Myocyte (in vitro differentiated cells): Measurements from ENCODE around the gene ZNF428. TPM values are rescaled to one million over a fixed set of nuclear protein-coding genes. Genes with fewer than 3 reads are reported as not detected.
A peak's percentile ranks its signal among the peaks of the same experiment; 100 is the strongest.
"Not testable (repeated sequence)": the region's sequence is repeated elsewhere in the genome, so short reads cannot be mapped to it uniquely, and the experiment has no call there.

Source experiments
- DNase-seq: peaks from one replicate; pipeline ENCODE4 v3.0.0-alpha.2; 2012; ENCODE audit warnings: low read depth
- total RNA-seq: library from RNA; depleted of rRNA; stranded (reverse); fragments of >200 nt; gene quantifications from 2 replicates; pipeline ENCODE4 v1.2.3, GENCODE V29; 2014

ZNF428 gene
- total RNA-seq, 1 donor from 2014 or later: 52.6 TPM

DNA sequence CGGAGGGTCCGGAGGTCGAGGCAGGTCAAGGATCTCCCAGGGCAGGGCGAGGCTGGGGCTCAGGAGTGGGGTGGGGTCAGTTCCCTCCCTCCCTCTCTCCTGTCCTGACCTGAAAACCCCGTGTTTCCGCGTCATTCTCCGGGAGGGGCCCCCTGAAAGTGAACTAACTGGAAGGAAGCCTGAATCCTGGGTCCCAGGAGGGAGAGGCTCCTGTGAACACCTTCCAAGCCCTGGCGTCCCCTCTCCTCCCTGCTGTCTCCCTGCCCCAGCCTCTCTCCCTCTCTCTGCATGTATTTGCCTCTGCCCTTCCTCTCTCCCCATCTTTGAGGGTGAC lies 21.0 kb upstream of the ZNF428 start:
- no peak for DNase-seq

DNA sequence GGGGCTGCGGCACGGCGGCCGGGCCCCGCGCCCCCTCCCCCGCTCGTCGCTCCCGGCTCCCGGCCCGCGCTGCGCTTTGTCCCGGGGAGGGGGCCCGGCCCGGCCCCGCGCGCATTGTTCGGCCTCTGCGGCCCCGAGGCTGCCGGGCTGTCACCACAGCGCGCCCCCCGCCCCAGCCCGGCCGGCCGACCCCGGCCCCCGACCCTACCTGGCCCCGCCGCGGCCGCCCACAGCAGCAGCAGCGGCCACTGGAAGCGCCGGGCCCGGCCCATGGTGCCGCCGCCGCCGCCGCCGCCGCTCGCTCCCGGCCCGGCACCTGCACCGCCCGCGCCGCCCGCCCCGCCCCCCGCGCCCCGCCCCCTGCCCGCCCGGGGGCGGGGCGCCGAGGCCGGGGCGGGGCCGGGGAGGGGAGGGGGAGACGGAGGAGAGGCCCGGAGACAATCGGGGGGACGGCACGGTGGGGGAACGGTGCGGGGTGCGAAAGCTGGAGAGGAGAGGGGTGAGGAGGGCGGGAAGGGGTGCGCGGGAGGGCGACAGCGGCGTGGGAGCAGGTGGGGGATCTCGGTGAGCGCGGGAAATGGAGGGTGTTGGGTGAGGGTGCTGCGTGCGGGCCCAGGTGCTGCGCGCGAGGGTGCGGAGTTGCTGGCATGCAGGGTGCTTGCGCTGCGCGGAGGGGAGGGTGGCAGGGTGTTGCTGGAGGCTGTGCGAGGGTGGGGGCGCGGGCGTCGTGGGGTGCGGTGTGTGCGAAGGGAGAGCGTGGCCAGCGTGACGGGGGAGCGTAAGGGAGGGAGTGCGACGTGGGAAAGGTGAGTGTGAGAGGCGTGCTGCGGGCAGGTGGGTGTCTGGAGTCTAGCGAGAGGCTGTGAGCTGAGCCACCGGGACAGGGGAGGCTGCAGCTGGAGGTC lies 20.3 kb upstream of the ZNF428 start, which contains the start of gene CADM4:
Gene CADM4 (minus strand): TSS at position 332 of the 905 bp plus-strand sequence. CDS start 60 bp downstream, at position 272.
- peak; percentile 8 for DNase-seq

DNA sequence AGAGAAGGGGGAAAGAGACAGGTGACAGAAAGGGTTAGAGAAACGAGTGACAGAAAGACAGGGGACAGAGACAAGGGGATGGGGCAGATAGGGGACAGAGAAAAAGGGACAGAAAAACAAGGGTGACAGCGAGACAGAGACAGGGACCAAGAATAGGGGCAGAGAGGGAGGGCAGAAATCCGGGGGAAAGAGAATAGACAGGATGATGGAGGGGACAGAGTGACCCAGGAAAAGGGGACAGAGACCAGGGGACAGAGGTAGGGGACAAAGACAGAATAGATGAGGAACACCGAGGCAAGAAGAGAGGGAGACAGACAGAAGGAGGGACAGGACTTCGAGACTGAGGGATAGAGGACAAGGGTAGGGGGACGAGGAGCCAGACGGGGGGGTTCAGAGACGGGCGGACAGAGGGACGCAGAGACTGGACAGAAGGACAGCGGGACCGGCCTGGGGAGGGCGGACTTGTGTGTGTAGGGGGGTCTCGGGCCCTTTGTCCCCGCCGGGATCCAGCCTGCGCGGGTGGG lies 19.6 kb upstream of the ZNF428 start:
- no peak for DNase-seq

DNA sequence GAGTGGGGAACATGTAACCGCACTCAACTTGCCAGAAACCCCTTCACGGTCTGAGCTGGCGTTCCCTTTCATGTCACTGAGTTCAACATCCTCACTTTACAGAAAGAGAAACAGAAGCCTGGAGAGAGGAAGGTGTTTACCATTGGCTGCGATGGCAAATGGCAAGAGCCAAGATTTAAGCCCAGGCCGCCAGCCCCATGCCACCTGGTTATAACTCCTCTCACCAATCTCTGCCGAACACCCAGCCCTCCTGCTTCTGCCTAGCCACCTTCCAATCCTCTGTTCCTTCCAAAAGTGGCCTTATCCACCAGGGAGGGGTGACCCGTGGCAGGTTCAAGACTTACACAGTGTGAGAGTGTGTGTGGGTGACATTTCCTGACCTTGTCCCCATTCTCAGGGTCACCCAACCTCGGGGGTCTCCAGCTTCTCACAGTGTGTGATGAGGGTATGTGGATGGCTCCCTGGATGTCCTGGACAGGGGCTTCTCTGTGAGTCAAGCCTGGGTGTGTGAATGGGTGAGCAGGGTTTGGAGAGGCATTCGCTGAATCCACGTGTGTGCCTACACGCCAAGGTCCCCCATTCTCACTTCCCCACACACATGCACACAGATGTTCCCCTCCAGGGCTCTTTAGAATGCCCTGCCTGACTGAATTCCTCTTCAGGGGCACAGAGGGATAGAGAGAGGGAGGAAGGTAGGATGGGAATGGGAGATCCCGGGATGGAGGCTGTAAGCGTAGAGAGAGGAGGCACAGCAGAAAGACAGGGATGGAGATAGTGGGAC lies 19.0 kb upstream of the ZNF428 start:
- no peak for DNase-seq

DNA sequence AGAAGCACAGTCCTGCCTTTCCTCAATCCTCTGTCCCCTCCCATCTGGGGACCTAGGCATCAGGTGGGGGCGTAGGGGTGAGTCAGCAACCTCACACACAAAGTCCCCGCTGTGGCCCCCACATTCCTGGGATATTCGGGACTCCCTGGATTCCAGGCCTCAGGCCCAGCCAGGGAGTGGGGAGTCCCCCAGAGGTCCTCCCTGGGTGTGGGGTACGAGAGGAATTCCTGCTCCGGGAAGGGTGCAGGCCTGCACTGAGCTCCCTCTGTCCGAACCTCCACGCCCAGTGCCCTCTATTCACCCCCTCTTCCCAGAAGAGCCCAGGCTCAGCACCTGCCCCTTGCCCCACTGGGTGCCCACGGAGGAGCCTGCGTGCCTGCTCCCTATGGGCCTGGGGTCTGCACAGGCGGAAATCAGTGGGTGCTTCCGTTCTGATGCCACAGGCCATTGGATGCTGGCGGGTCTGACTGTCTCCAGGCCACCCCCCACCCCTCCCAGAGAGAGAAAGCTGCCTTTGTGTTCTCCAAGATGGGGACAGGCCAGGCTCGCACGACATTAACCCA lies 16.8 kb upstream of the ZNF428 start:
- peak; percentile 21 for DNase-seq

DNA sequence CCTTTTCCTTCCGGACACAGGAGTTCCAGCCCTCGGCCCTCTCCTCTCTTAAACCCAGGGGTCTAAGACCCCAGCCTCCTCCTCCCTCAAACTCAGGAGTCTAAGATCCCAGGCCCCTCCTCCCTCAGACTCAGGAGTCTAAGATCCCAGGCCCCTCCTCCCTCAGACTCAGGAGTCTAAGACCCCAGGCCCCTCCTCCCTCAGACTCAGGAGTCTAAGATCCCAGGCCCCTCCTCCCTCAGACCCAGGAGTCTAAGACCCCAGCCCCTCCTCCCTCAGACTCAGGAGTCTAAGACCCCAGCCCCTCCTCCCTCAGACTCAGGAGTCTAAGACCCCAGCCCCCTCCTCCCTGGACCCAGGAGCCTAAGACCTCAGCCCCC lies 16.1 kb upstream of the ZNF428 start:
- DNase-seq: not testable (repeated sequence)

DNA sequence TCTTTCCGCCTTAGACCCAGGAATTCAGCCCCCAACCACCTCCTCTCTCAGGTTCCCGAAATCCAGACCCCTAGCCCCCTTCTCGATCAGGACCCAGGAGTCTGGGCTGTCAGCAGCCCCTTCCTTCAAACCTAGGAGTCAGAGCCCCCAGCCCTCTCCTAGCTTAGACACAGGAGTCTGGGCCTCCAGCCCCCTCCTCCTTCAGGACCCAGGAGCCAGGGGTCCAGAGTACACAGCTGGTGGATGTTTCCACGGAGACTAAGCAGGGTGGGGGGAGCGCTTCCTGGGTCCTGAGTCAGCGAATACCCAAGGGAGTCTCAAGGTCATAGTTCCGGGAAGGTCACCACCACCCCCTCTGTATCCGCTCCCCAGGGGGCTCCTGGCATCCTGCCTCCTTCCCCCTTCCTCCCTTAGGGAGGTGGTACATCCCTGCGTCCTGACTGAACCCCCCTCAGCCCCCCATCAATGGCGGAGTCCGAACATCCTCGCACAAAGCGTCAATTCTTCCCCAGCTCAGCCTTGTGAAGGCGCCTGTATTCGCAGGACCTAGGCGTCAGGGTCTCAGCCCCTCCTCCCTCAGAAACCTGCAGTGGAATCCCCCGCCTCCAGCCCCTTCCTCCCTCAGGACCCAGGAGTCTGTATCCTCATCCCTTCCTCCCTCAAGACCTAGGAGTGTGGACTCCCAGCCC lies 15.6 kb upstream of the ZNF428 start:
- DNase-seq: no peak

DNA sequence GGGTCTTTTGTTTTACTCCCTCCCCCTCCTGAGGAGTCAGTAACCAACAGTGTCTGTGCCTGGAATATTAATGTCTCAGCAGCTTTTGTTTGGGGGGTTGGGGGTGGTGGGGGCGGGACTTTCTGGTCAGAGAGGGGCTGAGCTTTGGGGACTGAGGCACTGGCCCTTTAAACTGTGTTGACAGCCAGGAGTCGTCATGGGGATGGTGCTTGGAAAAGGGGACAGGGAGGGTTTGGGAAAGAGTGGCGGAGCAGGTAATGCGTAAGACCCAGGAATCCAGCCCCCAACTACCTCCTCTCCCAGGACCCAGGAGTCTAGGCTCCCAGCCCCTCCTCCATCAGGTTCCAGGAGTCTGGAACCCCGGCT lies 15.1 kb upstream of the ZNF428 start:
- DNase-seq: no peak

DNA sequence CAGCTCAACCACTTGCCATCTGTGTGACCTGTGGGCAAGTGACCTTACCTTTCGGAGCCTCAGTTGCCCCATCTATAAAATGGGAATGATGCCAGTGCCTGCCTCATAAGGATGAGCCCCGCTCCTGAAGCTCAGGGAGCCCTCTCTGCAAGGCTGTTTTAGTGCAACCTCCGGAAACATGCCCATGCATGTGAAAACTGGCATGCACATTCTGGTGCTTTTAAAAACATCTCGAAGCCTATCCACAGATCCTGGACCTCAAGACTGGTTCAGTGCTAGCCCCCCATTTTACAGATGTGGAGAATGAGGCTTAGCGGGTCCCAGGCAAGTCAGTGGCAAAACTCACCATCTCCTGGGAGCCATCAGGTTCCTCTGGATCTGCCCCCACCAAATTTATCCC lies 14.6 kb upstream of the ZNF428 start:
- DNase-seq: no peak

DNA sequence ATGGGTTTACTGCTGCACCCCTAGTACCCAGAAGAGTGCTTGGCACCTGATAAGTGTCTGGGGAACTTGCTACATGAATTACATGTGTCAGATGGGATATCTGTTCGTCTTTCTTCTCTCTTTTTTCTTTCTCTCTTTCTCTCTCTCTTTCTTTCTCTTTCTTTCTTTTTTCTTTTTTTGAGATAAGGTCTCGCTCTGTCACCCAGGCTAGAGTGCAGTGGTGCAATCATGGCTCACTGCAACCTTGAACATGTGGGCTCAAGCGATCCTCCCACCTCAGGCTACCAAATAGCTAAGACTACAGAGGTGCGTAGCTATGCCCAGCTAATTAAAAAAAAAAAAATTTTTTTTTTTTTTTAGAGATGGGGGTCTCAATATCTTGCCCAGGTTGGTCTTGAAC lies 14.1 kb upstream of the ZNF428 start:
- no peak for DNase-seq

DNA sequence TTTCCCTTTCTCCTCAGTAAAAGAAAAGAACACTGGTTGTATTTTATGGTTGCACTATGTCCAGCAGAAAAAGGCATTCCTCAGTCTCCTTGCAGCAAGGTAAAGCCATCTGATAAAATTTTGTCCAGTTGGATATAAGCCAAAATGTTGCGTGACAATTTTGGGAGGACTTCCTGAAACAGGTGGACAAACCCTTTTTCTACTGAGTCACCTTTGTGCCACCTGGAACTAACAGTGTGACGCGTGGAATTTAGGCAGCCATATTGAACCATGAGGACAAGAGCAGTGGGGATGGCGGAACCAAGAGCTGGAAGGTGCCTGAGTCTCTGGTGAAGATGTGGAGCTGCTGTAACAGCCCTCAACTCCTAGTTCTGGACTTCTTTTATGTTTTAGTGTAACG lies 12.1 kb upstream of the ZNF428 start:
- DNase-seq: no peak

DNA sequence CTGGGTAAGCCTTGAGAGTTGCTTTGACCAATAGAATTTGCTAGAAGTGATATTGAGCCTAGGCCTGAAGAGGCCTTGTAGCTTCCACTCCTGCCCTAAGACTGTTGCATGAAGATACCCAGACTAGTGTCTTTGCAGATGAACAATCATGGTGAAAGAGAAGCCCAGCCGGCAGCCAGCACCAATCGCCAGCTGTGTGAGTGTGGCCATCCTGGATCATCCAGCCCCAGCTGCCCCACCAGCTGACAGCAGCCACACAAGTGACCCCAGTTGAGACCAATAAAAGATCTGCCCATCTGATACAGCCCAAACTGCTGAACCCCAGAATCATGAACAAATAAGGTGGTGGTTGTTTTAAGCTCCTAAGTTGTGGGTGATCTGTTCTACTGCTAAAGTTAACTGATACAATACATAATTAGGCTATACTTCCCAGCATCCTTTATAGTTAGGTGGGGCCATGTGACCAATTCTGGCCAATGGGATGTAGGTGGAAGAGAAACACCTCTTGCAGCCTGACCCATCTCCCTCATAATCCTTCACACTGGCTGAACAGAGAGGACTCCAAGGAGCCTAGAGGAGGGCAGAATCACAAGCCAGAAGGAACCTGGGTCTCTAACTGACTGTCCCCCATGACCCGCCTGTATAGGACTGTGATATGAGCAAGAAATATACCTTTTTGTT lies 9.4 kb upstream of the ZNF428 start:
- DNase-seq: peak; percentile 38

DNA sequence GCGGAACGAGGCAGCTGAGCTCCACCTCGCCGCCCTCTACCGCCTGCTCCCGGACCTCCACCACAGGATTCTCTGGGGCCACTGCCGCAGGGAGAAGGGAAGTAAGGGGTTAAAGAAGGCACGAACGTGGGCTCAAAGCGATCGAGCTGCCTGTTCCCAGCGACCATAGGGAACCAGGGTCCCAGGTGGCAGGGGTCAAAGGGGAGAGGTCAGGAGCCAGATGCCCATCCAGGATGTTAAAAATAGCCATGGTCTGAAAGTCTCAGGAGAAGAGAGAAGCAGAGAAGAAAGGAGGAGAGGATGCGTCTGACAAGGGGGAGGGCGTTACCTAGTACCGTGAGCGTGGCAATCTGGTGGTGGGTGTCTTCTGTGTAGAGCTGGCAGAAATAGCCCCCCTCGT lies 7.4 kb upstream of the ZNF428 start:
- no peak for DNase-seq

DNA sequence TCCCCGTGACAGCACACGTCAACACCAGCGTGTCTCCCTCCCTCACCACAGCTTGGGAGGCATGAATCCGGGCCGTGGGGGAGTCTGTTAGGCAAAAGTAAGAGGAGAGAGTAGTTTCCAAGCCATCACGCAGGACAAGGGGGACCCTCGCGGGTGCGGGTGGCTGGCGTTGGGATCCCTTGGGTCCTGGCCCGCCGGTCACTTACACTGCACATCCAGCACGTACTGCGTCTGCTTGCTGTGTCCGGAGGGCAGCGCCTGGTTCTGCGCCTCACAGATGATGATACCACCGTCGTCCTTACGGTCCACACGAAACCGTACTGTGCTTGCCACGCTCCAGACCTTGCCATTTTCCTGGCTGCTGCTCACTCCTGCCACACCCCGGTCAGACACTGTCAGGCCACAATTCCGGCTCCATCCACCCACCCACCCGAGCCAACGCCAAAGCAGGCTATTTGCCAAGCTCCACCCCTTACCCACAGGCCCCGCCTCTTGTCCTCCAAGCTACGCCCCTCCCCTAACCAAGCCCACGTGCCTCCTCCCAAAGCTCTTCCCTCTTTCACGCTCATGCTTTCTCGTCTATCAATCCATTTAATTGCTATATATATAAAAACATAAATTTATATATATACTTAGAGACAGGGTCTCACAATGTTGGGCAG lies 6.6 kb upstream of the ZNF428 start:
- no peak for DNase-seq

DNA sequence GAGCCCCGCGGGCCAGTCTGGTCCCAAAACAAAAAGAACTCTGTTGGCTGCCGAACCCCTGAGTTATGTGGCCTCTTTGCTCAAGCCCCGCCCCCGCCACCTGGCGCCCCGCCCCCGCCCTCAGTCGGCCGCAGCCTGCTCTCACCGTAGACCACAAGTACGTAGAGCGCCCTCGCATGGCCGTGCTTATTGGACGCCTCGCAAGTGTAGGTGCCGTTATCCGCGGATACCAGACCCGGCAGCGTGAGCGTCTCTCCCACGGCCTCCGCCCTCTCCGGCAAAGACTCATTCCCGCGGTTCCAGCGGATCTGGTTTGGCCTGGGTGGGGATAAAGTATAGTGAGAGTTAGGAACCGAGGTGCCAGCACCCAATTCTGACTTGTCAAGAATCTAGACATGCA lies 5.5 kb upstream of the ZNF428 start:
- DNase-seq: no peak

DNA sequence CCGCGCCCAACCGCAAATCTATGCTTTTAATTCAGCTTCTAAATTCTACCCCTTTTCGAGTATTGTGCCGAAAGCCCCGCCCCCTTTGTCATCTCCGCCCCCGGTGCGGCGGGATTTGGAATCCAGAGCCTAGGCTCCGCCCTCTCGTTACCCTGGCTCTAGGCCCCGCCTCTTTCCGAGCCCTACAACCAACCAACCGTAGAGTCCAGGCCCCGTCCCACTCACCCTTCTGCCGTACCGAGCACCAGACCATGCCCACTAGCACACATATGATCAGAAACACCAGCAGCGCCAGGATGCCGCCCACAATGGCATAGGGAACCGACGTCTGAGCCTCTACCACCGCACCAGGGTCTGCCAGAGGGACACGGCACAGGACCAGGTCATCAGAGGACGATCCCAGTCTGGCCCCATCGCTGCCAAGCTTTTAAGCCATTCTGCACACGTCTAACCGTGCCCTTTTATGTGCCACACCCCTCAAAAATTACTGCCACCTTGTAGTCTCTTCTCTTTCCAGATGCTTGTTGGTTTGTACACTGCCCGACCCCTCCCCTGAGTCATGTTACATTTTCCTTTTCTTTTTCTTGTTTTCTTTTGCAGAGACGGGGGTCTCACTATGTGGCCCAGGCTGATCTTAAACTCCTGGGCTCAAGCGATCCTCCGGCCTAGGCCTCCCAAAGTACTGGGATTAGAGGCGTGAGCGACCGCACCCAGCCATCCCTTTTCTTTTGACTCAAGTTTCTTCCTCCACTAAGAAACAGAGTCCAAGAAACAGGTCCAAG lies 4.7 kb upstream of the ZNF428 start:
- no peak for DNase-seq

DNA sequence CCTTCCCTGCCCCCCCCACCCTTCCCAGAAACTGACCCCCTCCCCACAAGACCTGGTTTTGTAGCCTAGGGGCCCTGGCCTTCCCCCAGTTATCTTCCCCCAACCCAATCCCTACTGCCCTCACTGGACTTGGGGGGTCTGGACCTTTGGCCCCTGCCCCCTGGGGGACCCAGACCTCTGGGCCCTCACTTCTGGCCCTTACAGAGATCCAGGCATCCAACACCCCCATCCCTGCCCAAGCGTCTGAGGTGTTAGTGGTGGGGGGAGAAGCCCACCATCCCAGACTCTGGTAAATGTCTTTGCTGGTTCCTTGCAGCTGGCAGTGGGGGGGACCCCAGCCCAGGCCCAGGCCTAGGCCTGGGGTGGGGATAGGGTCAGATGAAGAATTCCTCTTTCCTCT lies 3.5 kb upstream of the ZNF428 start:
- DNase-seq: no peak

DNA sequence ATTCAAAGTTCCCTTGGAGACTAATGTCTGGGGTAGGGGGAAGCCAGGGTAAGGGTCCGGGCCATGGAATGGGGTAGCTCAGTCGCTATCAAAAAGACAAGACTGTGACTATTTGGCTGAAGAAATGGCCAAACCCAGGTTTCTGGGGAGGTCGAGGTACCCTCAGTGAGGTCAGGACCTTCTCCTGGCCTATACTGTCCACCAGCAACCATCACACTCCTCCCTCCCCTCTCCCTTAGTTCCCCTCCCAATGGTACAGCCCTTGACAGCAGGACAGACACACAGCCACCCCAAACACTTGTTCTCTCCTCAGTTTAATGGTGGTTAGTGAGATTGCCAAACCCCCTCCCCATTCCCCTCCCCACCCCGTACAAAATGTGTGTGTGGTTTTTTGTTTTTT lies 2.6 kb upstream of the ZNF428 start:
- no peak for DNase-seq
